Measurements from ENCODE around the gene CMC1. TPM values are rescaled to one million over a fixed set of nuclear protein-coding genes. Genes with fewer than 3 reads are reported as not detected.

CMC1 gene
- total RNA-seq, 1 experiment from 2014 or later: 16.5 TPM

DNA sequence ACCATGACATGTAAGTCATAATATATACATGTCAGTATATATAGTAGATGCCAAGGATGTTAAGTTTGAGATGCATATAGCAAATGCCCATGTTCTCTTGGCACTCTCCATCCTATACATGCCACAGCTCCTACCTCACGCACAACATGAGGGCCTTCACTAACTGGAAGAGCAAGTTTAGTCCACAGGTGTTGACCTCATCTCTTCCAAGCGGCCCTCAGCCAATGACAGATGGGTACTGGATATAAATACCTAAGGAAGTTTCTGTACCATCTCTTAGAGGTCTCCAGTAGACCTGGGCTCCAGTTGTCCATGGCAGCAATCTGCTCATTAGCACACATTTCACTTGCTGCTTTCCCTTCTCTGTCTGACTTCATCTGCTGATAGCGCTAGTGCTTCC, 43.3 kb upstream of the CMC1 start:
- DNase-seq: no peak
- Histone ChIP-seq H3K56ac (ENCODE audit: insufficient read length, low read depth, low read length) (no peak overlapping the region), H3T11ph (ENCODE audit: low read length) (no peak overlapping the region), H4K20me1 (ENCODE audit: control insufficient read depth, insufficient read depth, insufficient read length) (no peaks in the 10 kb centered on the region), H4K5ac (ENCODE audit: insufficient read length, low read depth, low read length) (no peak overlapping the region), H4K91ac (ENCODE audit: insufficient read length, low read depth, low read length) (no peak overlapping the region), H3K23me2 (ENCODE audit: insufficient read length, low read depth, low read length, poor library complexity, severe bottlenecking) (no peaks in the 10 kb centered on the region), H3K27me3 (ENCODE audit: insufficient read depth, low read length) (no peaks in the 10 kb centered on the region), H3K79me2 (ENCODE audit: insufficient read depth, low read length) (no peaks in the 10 kb centered on the region), H3K27ac (ENCODE audit: insufficient read length, low read depth, low read length) (no peak overlapping the region), H3K4ac (ENCODE audit: low read depth, low read length) (no peak overlapping the region), H3K14ac (ENCODE audit: insufficient read depth, low read length) (no peak overlapping the region; the same call in 1 of the 2 replicates), H3K4me2 (ENCODE audit: insufficient read depth, insufficient read length, low read length) (no peak overlapping the region), H3K4me1 (ENCODE audit: insufficient read depth, low read length) (no peaks in the 10 kb centered on the region), H2AFZ (ENCODE audit: low read length) (no peak overlapping the region), H2BK20ac (ENCODE audit: low read depth, low read length, poor library complexity, severe bottlenecking) (no peak overlapping the region), H2BK12ac (ENCODE audit: insufficient read length, low read depth, low read length) (no peak overlapping the region), H2BK5ac (ENCODE audit: insufficient read length, low read length) (no peak overlapping the region), H3K9me3 (ENCODE audit: control insufficient read depth, low read depth, low read length) (no peaks in the 10 kb centered on the region), H3K23ac (ENCODE audit: insufficient read length, low read depth, low read length) (no peak overlapping the region), H3K18ac (ENCODE audit: insufficient read length, low read depth, low read length) (no peak overlapping the region), H2AK5ac (ENCODE audit: insufficient read length, low read length) (no peak overlapping the region), H4K8ac (replicated peaks; ENCODE audit: insufficient read length, low read depth, low read length) (no peak overlapping the region), H2BK15ac (ENCODE audit: low read depth, low read length) (no peak overlapping the region), H3K9ac (ENCODE audit: extremely low read depth, insufficient read length, low read length) (no peak overlapping the region), H3K79me1 (ENCODE audit: insufficient read depth, low read depth, low read length, poor library complexity, severe bottlenecking) (no peaks in the 10 kb centered on the region), H2BK120ac (ENCODE audit: low read depth, low read length, poor library complexity, severe bottlenecking) (no peak overlapping the region)
- H3K9me3 Mint-ChIP-seq: no peaks in the 10 kb centered on the region; a peak in 1 of 5 replicates
- no peak for TF ChIP-seq CTCF (conservative IDR thresholded peaks at IDR 0.05)
- WGBS (ENCODE audit: extremely low coverage, insufficient read length, low lambda C conversion rate): no CpG with 5 or more reads among the region's 3 CpGs
- H3K4me1 Mint-ChIP-seq: no peaks in the 10 kb centered on the region
- H3K27ac Mint-ChIP-seq: no peak overlapping the region
- no peaks in the 10 kb centered on the region for H3K36me3 Mint-ChIP-seq (ENCODE audit: insufficient read depth in 1 of 3, low read depth in 3 of 3)
- H3K27me3 Mint-ChIP-seq (ENCODE audit: low read depth): no peaks in the 10 kb centered on the region
- no peak overlapping the region for H3K4me3 Mint-ChIP-seq

All from H9 (cell line).